Kasumi-1 (cell line): ENCODE results near the gene JAZF1.
A peak's percentile ranks its signal among the peaks of the same experiment; 100 is the strongest.

ENCODE experiments used
- DNase-seq, 2 experiments: peaks; one replicate each; lab custom pipeline; 2025; lab: John Stamatoyannopoulos, UW

Gene JAZF1

DNA sequence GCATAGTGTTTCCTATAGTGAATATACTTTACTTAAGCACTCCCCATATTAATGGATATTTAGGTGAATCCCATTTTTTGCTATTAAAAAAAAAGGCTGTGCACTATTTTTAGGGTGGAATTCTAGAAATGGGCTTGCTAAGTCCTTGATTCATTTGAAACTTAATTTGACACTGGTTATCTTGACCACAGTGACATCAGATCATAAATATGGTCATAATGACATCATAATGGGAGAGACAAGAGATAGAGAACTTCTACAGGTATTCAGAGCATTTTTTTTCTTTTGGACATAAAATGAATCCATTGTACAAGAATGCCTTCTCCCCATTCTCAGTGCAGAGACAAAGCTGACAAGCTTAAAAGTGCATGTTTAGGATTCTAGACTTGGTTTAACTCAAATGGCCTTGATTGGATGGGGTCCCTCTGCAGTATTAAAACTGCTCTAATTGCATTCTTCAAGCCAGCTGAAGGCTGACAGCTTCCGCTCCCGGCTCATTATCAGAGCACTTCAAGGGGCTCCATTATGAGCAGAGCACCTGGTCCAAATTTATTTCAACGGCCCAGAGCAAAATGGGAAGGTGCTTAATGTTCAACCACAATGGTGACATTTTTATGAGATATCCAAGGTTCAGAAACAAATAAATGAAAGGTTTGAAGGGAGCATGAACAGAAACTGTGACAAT is 104.8 kb downstream of the JAZF1 start:
- DNase-seq = no peak

DNA sequence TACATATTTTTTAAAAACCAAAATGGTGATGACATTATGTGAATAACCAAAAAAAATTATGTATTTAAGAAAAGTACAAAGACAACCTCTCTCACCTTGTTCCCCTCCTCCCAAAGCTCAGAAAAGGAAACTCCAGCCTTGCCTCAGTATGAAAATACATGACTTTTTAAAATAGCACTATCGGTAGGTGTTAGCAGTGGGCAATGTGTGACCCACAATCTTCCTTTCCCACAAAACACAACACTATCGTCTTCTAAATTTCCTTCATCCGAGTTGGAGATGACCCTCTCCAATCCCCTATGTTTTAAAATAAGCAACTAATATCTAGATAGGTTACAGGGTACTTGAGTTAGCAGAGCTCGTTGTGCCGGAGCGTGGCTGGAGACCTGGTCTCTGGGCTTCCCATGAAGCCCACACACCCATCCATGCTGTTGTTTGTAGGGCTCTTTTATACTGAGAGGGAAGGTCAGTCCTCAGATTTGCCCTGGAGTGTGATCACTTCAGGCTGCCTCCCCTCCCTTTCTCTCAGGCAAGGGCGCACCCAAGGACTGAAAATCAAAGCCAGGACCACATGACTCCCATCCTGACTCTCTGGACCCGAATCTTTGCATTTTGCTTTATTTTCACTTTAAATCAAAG is 107.6 kb downstream of the JAZF1 start:
- no peak for DNase-seq

DNA sequence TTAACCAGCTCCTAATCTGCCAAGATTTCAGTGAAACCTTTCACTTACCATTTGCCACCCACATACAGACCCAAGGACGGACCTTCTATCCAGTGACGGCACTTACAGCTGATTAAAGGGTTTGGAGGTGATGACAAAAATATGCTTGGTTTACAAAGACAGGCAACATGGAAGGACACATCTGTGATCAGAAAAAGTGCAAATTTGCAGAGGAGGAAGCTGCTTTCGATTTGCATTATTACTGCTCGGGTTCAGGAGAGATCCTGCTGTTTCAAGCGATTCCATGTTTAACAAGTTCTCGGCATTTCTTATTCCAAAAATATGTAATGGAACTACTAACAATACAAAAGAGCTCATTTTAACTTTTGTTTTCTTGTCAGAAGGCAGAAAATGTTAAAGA is 109.0 kb downstream of the JAZF1 start:
- no peak for DNase-seq

DNA sequence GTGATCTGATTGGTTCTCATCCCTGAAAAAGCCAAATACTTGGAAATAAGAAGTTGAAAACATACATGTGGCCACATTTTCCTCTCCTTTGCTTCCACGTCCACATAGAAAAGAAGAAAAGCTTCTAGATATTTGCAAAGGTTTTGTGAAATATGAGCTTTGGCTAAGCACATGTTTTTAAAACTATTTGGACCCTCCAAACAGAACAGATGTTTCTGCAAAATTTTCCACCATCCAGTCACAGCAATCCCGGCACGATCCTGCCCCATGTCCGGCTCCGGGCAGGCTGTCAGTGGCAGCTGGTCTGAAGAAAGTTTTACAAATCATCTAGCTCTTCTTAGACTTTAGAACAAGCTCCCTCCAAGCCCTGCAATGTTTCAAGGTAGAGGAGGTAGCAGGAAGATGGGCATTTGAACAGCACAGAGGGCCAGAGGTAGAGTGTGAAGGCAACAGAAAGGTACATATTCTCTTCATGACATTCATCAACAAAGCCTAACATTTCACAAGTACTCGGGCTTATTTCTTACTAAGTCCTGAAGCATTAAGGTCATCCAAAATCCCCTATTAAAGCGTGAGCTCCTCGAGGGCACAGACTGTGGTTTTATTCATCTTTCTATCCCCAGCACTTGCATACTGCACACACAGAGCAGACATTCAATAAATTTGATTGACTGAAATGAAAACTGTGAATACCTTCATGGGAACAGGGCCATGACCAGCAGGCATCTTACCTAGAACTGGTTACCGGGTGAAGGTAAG is 110.1 kb downstream of the JAZF1 start:
- no peak for DNase-seq

DNA sequence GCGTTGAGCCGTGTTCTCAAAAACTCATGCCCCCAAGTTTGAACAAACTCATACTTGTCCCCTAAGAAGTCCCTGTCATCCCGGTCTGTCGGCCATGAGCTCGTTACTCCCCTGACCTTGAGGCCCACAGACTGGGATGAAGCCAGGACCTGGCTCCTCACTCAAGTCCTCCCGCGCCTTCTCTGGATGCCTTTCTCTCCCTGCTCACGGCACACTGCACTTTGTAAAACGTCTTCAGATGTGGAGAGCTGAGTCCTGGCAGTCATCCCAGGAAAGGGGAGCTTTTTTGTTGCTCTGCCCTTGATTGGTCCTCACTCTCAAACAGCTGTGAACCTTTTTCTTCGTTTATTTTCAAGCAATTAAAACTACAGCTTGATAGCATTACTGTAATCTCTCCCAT is 110.8 kb downstream of the JAZF1 start:
- DNase-seq = no peak

DNA sequence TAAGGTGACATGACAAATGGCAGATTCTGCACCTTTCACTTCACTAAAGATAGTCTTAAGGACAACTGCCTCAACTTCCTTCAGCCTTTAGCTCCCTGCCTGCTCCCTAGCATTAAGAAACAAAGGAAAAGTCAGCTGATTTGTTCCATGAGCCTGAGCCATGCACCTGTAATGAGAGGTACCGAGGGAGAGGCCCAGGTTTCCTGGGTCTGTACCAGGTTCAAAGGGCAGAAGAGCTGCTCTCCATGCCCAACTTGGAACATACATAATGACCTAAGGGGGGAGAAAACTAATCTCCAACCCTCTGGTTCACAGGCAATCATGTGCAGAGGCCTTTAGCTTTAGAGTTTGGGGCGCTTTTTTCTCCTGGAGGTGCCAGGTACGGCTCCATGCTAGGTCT is 111.2 kb downstream of the JAZF1 start:
- DNase-seq = no peak

DNA sequence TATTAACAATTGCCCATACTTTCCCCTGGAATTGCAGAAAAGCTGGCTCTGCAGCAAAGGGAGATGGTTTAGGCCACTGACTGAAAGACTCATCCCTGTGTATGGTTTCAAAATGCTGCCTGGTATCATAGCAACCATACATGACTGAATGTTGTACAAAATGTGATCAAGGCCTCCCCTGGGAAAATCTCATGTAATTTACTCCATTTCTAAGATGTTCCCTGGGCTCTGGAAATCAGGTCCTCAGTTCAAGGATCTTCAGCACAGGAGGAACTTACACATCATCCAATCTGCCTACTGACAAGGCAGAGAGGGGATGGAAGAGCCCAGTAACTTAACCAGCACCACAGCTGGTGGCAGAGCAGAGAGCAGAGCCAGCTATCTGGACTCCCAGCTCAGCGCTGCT is 111.8 kb downstream of the JAZF1 start:
- no peak for DNase-seq

DNA sequence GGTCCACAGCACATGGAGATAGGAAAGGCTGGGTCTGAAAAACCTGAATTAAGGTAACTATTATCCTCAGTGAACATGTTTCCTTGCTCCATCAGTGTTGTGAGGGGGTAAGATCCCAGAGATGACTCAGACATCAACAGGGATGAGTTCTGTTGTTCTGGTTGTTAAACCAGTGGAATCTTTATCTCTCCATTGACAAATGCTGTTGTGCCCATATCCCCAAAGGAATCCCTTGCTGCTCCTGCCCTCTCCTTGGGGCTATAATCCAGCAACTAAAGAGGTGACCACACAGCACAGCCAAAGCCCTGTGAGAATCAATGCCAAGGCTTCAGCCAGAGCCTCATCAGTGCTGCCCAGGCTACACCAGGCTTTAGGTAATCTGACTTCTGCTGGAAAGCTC is 113.4 kb downstream of the JAZF1 start:
- no peak for DNase-seq

DNA sequence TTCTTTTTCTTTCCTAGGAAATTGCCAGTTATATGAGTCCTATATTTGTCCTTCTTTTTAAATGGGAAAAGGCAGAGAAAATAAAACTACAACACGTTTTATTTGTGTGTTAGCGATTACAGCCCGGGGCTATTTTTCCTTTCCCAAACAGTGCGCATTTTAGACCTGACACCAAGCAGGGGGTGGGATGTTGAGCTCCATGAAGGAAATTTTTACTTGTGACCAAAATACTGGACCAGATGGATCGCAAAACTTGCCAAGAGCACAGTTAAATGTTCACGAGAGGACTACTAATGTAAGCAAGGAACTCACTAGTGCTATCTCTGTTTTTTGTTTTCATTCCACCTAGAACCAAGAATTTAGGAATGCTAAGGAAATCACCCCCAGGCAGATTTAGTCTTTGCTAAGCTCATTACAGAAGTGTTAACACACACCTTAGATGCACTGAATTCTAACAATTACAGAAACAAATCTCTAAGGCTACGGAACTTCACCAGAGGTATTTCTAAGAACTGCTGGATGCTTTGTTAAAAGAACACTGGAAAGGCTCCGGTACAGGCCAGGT is 114.8 kb downstream of the JAZF1 start:
- DNase-seq = no peak

DNA sequence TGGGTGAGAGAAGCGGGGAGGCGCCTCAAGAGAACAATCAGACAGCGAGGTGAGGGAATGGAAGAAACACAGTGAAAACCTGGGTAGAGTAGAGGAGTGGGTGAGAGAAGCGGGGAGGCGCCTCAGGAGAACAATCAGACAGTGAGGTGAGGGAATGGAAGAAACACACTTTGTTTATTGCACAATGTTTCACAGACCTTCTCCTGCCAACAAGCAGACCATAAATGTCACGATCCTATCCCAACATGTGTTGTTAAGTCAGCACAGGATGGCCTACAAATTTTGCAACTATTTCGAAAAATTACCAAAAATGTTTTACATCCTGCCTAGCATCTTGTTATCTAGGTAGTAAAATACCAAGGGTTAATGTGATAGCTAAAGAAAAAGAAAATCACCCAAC is 115.3 kb downstream of the JAZF1 start:
- DNase-seq = no peak

DNA sequence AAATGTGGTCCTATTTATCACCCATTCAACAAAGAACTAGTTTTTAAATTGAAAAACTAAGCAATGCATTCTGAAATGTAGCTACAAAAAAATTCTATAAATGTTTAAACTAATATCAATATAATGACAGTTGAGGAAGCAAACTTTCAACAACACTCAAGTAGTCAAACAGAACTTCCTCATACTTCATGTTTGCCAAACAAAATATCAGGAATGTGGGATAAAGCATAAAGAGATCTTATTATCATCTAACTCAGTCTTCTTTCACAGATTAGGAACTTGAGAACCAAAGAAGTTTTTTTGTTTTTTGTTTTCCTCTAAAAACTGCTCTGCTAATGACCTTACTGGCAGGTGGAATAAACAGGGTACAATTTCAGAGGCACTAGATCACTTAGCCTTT is 116.2 kb downstream of the JAZF1 start:
- DNase-seq = no peak

DNA sequence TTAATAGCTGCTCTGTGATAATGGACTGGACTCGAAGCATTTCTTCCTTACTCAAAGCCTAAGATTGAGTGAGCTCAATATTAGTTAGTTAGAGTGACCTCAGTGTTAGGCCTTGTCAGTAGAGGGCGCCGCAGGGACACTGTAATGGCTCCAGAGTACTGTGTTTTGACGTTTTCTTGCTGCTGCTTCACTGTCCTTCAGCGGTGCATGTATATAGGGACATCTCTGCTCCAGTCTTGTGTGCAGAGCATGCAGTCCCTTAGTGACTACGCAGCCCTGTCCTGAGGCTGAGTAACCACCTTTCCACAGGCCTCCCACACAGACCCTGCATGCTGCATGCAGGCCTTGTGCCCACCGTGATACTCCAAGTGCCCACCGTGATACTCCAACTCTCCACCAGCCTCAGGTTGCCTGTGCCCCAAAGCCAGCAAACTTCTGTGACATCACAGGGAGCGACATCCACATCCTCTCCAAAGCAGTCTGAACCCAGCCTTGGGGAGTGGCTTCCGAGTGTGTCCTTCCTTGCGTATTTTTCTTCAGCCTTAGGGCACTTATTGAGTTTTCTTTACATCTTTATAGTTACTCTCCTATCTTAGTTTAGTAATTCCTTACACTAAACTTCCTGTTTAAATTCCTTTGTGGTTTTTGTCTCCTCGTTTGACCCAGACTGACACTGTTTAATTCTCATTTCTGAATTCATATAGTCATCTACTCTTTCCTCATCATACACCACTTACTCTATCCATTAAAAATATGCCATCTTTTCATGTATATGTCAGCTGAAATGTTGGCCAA is 118.2 kb downstream of the JAZF1 start:
- peak; percentile 75 to 88 for DNase-seq

DNA sequence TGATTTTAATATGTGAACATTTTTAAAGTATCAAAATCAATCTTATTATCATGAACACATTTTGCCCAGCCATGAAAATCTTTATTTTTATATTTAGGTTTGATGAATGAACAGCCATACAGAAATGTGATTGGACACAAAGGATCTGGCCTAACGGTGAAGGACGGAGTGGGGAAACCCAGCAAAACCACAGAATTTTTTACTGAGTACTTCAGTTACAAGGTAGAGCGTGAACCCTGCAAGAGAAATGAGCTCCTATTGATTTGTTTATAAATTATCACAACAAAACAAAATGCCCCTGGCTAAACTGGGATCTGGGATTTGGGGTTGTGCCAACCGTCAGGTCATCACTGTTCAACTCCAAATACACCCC is 118.8 kb downstream of the JAZF1 start:
- no peak for DNase-seq

DNA sequence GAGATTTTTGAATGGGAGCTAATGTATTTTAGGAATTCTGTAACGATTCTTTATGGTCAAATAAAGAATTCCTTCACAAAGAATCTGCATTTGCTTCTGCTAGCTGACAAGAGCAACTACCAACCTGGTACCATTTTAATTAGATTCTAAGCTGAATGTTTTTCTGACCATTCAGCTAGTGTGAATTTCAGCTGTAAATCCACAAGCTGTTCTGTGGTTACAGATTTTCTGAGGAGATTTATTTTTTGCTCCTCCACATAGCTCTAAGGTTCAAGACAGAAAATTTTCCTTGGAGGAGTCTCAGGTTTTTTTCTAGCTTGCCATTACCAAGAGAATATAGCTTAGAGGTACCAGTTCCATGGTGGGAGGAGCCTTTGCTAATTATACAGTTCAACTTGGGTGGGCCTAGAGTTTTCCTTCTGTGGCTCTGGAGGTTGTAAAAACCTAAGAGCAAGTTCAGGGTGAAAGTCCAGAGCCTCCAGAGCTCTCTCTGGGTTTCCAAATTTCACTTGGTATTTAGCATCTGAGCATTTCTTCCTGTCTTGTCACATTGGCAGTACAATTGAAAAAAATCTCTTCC is 120.1 kb downstream of the JAZF1 start:
- DNase-seq = no peak

DNA sequence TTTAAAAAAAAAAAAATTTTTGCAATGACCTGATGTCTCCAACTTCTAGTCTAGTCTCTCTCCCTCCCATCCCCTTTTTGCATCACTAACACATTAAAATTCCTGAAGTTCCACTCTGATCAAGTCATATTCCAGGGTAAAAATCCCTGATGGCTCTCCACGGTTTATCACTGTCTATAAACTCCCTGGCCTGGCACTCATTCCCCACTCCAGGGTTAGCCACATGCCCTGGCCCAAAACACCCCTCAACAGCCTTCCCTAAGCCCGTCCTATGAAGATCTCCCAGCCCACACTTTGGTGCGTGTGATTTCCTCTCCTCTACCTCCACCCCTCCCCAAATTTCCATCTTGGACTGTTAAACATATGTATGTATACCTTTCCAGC is 125.4 kb downstream of the JAZF1 start:
- DNase-seq = no peak

DNA sequence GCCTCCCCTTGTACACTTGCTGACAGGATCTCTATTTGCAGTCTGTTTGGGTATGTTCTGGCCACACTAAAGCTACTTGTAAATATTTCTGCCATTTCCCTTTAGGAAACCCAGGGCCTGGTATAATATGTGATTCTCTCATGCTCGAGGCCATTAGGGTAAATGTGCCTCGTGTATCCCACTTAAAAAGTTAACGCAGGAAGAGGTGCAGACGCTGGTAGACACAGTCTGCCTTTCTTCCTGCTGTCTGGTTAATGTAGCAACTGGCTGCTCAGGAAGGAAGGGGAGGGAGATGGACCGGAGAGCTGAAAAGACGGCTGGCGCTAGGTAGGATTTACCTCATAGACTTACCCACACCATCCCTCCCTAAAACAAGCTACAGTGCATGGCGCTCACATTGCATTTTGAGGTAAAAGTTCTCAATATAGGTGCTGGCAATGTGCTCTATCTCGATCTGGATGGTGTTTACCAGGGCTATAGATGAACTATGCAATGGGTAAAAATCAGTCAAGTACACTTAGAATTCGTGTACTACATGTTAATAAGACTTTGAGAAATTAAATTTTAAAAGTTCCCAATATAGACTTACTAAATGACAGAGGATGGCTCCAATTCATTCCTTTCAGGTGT is 125.9 kb downstream of the JAZF1 start:
- DNase-seq = no peak

DNA sequence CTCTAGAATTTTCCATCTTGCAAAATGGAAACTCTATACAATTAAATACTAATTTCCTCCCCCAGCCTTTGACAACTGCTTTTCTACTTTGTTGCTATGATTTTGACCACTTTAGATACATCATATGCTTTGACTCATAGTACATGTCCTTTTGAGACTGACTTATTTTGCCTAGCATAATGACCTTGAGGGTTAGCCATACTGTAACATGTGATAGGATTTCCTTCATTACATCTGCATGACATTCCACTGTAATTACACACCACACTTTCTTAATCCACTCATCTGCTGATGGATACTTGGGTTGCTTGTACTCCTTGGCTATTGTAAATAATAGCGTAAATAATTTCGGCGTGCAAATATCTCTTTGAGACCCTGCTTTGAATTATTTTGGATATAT is 127.7 kb downstream of the JAZF1 start:
- DNase-seq = no peak

DNA sequence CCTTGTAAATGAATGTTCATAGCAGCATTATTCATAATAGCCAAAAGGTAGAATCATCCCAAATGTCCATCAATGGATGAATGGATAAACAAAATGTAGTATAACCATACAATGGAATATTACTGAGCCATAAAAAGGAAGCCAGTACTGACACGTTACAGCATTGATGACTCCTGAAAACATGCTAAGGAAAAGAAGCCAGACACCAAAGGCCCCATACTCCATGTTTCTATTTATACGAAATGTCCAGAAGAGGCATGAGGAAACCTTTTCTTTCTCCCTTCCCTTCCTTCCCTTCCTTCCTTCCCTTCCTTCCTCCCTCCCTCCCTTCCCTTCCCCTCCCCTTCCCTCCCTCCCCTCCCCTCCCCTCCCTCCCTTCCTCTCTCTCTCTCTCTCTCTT is 131.9 kb downstream of the JAZF1 start:
- no peak for DNase-seq

DNA sequence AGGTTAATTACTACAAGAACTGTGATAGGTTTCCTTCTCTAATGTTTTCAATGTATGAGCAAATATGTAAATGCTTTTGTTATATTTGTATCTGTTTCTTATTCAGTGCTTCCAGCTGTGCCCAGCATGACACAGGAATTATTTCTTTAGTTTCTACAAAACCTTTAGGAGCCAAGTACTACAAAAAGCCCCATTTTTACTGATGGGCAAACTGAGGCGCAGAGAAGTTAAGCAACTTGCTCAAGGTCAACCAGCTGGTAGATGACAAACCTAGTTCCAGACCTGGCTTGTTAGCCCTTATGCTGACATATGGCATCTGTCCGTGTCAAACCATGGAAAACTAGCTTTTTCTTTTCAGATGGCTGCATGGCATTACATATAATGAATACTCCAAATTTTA is 134.6 kb downstream of the JAZF1 start:
- DNase-seq = no peak

DNA sequence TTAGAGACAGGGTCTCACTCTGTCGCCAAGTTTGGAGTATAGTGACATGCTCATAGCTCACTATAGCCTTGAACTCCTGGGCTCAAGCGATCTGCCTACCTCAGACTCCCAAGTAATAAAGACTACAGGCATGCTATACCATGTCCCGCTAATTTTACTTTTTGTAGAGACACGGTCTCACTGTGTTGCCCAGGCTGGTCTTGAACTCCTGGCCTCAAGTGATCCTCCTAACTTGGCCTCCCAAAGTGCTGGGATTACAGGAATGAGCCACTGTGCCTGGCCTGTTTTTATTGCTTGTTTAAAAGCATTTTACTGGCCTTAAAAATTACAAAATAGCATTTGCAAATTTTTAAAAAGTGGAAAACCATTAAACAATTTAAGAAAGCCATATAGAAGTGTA is 135.0 kb downstream of the JAZF1 start:
- DNase-seq = no peak

DNA sequence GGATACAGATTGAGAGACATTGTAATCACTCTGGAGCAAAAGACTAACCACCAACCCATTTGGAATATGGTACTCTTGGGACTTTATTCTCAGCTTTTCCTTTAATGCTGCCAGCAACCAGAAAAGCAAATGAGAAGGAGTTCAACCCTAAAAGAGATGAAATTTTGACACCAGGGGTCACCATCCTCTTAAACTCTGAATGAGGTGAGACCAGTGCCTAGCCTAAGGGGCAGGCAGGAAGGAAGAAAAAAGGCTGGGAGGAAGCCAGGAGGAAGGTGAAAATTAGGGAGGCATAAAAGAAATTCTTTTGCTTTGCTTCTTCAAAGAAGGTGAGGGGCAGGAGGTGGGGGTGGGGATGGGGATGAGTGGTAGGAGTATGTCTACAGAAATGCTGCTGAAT is 135.8 kb downstream of the JAZF1 start:
- DNase-seq = no peak

DNA sequence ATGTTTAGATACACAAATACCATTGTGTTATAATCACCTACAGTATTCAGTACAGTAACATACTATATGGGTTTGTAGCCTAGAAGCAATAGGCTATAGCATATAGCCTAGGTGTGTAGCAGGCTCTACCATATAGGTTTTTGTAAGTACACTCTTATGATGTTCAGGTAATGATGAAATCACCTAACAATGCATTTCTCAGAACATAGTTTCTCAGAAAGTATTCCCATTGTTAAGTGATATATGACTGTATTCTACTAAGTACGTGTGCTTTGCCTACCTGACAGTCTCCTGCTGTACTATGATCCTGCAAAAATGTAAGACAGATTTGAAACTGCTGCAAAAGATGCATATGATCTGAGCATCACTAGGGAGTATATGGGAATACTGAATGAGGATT is 137.9 kb downstream of the JAZF1 start:
- no peak for DNase-seq
